PC-3 (cell line): ENCODE measurements around the gene ITK. TPM values are rescaled to one million over a fixed set of nuclear protein-coding genes. Genes with fewer than 3 reads are reported as not detected.
A peak's percentile ranks its signal among the peaks of the same experiment; 100 is the strongest.

Experiments
- ATAC-seq: fragments of 200-7000 bp; cut with Tn5 transposase; 2 replicates; pipeline ENCODE4 v1.9.1; 2020; ENCODE audit warnings: mild to moderate bottlenecking, moderate library complexity
- BruUV-seq: library from RNA; stranded (reverse); fragments of 400-500 nt; replicated peaks from 2 replicates; lab custom pipeline; 2021; lab: Mats Ljungman, UMichigan
- CTCF ChIA-PET: fragments of 300-600 bp; sonication (Branson Sonifier 250); formaldehyde crosslinking; loops from one replicate; lab custom pipeline; 2022; ENCODE audit warnings: antibody characterized with exemption; lab: Charles Lee
- POLR2A ChIA-PET: fragments of 300-600 bp; sonication (Branson Sonifier 250); formaldehyde crosslinking; loops from one replicate; lab custom pipeline; 2022; ENCODE audit warnings: antibody characterized with exemption; ENCODE audit not compliant: unreplicated experiment; lab: Charles Lee
- DNase-seq: peaks from one replicate; pipeline ENCODE4 v3.0.0-alpha.2; 2015
- H2AFZ ChIP-seq: fragments of 300-600 bp; sonication (generic); 2 replicates; pipeline ENCODE4 v1.6.0; 2016; ENCODE audit warnings: antibody characterized with exemption, low read length
- H3F3A ChIP-seq: fragments of 300-600 bp; sonication (generic); one replicate; pipeline ENCODE4 v1.6.0; 2017; ENCODE audit warnings: antibody characterized with exemption, low read length, control low read depth, mild to moderate bottlenecking; ENCODE audit not compliant: unreplicated experiment
- H3K27ac ChIP-seq: fragments of 300-600 bp; sonication (generic); 2 replicates; pipeline ENCODE4 v1.5.1; 2016; ENCODE audit warnings: mild to moderate bottlenecking, low read length
- H3K27me3 ChIP-seq: fragments of 300-600 bp; sonication (generic); 2 replicates; pipeline ENCODE4 v1.6.1; 2016; ENCODE audit warnings: low read length, mixed read lengths
- H3K36me3 ChIP-seq: fragments of 300-600 bp; sonication (generic); 2 replicates; pipeline ENCODE4 v1.6.1; 2016; ENCODE audit warnings: low read depth, mixed run types, low read length, mixed read lengths
- H3K4me1 ChIP-seq: fragments of 300-600 bp; sonication (generic); 2 replicates; pipeline ENCODE4 v1.5.1; 2016; ENCODE audit warnings: low read length; ENCODE audit not compliant: insufficient read depth
- H3K4me2 ChIP-seq: fragments of 300-600 bp; sonication (generic); 2 replicates; pipeline ENCODE4 v1.6.0; 2016; ENCODE audit warnings: low read length
- H3K4me3 ChIP-seq: fragments of 300-600 bp; sonication (generic); 2 replicates; pipeline ENCODE4 v1.5.1; 2016; ENCODE audit warnings: mild to moderate bottlenecking, low read length, mixed read lengths
- H3K79me2 ChIP-seq: fragments of 300-600 bp; sonication (generic); 2 replicates; pipeline ENCODE4 v1.6.1; 2017; ENCODE audit warnings: low read length, mixed read lengths
- H3K9ac ChIP-seq: fragments of 300-600 bp; sonication (generic); 2 replicates; pipeline ENCODE4 v1.6.0; 2016; ENCODE audit warnings: mild to moderate bottlenecking, low read length
- H3K9me2 ChIP-seq: fragments of 300-600 bp; sonication (generic); replicated peaks from 2 replicates; pipeline ENCODE4 v1.6.1; 2016; ENCODE audit warnings: mixed run types, low read length, mixed read lengths
- H3K9me3 ChIP-seq: fragments of 300-600 bp; sonication (generic); 2 replicates; pipeline ENCODE4 v1.6.1; 2016; ENCODE audit warnings: low read length, mixed read lengths
- H4K20me1 ChIP-seq: fragments of 300-600 bp; sonication (generic); 2 replicates; pipeline ENCODE4 v1.6.1; 2016; ENCODE audit warnings: low read length, mixed read lengths
- CTCF ChIP-seq: fragments of 300-600 bp; sonication (generic); conservative IDR thresholded peaks from 2 replicates; pipeline ENCODE4 v1.5.1; 2017; ENCODE audit warnings: antibody characterized with exemption, low read depth, mild to moderate bottlenecking, low read length
- EZH2 ChIP-seq: fragments of 300-600 bp; sonication (generic); IDR thresholded peaks from one replicate; pipeline ENCODE4 v1.6.1; 2017; ENCODE audit warnings: antibody characterized with exemption, mild to moderate bottlenecking, low read length; ENCODE audit not compliant: unreplicated experiment
- EZH2phosphoT487 ChIP-seq: fragments of 300-600 bp; sonication (generic); IDR thresholded peaks from 2 replicates; pipeline ENCODE4 v1.6.1; 2018; ENCODE audit warnings: mild to moderate bottlenecking, antibody characterized with exemption, low read length, borderline replicate concordance
- intact Hi-C: fragments of 100-400 bp; cut with micrococcal nuclease; formaldehyde crosslinking; loops from 2 replicates; pipeline ENCODE4 v1.9.0; 2023
- total RNA-seq: library from RNA; depleted of rRNA; stranded (reverse); fragments of >200 nt; gene quantifications from 2 replicates; pipeline ENCODE4 v1.2.3, GENCODE V29; 2014

ITK gene
- total RNA-seq, 1 experiment from 2014 or later = 0.69 TPM

- no peak overlapping the region for H3K4me3 ChIP-seq
- BruUV-seq = no TSS peak
- DNase-seq (no peak), ATAC-seq (no peak)
- H2AFZ ChIP-seq = no peak overlapping the region
- no peaks in the 10 kb centered on the region for H3K9me3 ChIP-seq
- TF ChIP-seq CTCF (no peak), EZH2phosphoT487 (no peak), EZH2 (no peak)
- no peak overlapping the region for H3K9ac ChIP-seq
- no peaks in the 10 kb centered on the region for H3K36me3 ChIP-seq
- CTCF ChIA-PET = no interaction called here
- no peaks in the 10 kb centered on the region for H3K9me2 ChIP-seq
- H4K20me1 ChIP-seq = no peaks in the 10 kb centered on the region
- H3K4me1 ChIP-seq = no peaks in the 10 kb centered on the region
- POLR2A ChIA-PET = no interaction called here
- no peak overlapping the region for H3K27ac ChIP-seq
- H3K27me3 ChIP-seq = peaks cover 58% of the 10 kb centered on the region
- no peaks in the 10 kb centered on the region for H3F3A ChIP-seq
- intact Hi-C loops = loop anchor here (10.0 kb wide), 1 partner anchor 485 kb away; the partner anchor contains the start of gene LSM11
- H3K79me2 ChIP-seq = no peaks in the 10 kb centered on the region
- H3K4me2 ChIP-seq = no peak overlapping the region
These were observed 79.1 kb downstream of the ITK start for GRCh38 chr5:157259699-157260098.

- Histone ChIP-seq H3K4me2 (no peak overlapping the region), H2AFZ (no peak overlapping the region), H3K4me3 (no peak overlapping the region), H3F3A (no peaks in the 10 kb centered on the region), H3K27me3 (peaks cover 35% of the 10 kb centered on the region), H3K4me1 (peaks cover 11% of the 10 kb centered on the region), H3K9me2 (no peaks in the 10 kb centered on the region), H3K36me3 (no peaks in the 10 kb centered on the region), H3K27ac (no peak overlapping the region), H3K9me3 (no peaks in the 10 kb centered on the region), H3K79me2 (no peaks in the 10 kb centered on the region), H4K20me1 (no peaks in the 10 kb centered on the region), H3K9ac (no peak overlapping the region)
- no peak for DNase-seq
- no peak for ATAC-seq
- TF ChIP-seq CTCF (peak; percentile 41; the same call in 1 of the 2 replicates), EZH2phosphoT487 (no peak)
- CTCF ChIA-PET = interaction anchor here (0.6 to 0.7 kb wide), 2 partner anchors 105 to 504 kb away, joined by 3 to 5 read pairs; no protein-coding TSS in a partner anchor
- intact Hi-C loops = no loop called here
- POLR2A ChIA-PET = no interaction called here
- BruUV-seq = no TSS peak
These were observed 83.0 kb downstream of the ITK start for GRCh38 chr5:157263496-157264090.

- CTCF ChIA-PET = no interaction called here
- no peaks in the 10 kb centered on the region for H4K20me1 ChIP-seq
- peak within 1 kb of the TSS; percentile 88 for H3K4me2 ChIP-seq
- ATAC-seq (peak; percentile 97), DNase-seq (peak; percentile 80)
- H3K9me3 ChIP-seq = no peaks in the 10 kb centered on the region
- intact Hi-C loops = loop anchor here (5.0 kb wide), 1 partner anchor 118 kb away; no protein-coding TSS in a partner anchor
- peak within 1 kb of the TSS; percentile 93 for H2AFZ ChIP-seq
- no peak within 1 kb of the TSS for H3K27ac ChIP-seq
- TF ChIP-seq EZH2phosphoT487 = no peak
- TF ChIP-seq CTCF = no peak
- TF ChIP-seq EZH2 = no peak
- H3K9ac ChIP-seq = no peak within 1 kb of the TSS; the same call in 1 of the 2 replicates
- H3K4me3 ChIP-seq = peak within 1 kb of the TSS; percentile 79
- H3K27me3 ChIP-seq = peaks cover 15% of the 10 kb centered on the region
- no peaks in the 10 kb centered on the region for H3K36me3 ChIP-seq
- BruUV-seq = no TSS peak
- no peaks in the 10 kb centered on the region for H3F3A ChIP-seq
- POLR2A ChIA-PET = interaction anchor here (0.6 kb wide), 1 partner anchor 11 kb away, joined by 4 read pairs; no protein-coding TSS in a partner anchor
- no peaks in the 10 kb centered on the region for H3K79me2 ChIP-seq
- peaks cover 11% of the 10 kb centered on the region for H3K4me1 ChIP-seq
- no peaks in the 10 kb centered on the region for H3K9me2 ChIP-seq
These were observed 85.2 kb downstream of the ITK start, which contains the start of gene CYFIP2 for GRCh38 chr5:157265714-157266285. Gene CYFIP2 (plus strand): TSS chr5:157266123. CDS start chr5:157285362, 19,239 bp downstream.
